Stimulated activated naive B cell treated with anti-CD40 and anti-IgM and Interleukin-4, amounts not matched to agents 10 μg/mL and 1 μg/mL and 100 μg/mL, for 72 hours (primary cell): ENCODE measurements around the gene DNMT1.

ENCODE experiments used
- ATAC-seq, 2 donors: fragments of 150-1000 bp; cut with Tn5 transposase; replicated peaks; 2 replicates each; pipeline ENCODE4 v1.10.0; 2021; ENCODE audit warnings: moderate library complexity in 1 of 2
- DNase-seq: peaks from one replicate; pipeline ENCODE4 v3.0.0; 2021
- H3K27ac Mint-ChIP-seq: one replicate; pipeline ENCODE4 v1.8.0; 2022; ENCODE audit warnings: mild to moderate bottlenecking, mixed read lengths
- H3K27me3 Mint-ChIP-seq, 2 donors: one replicate each; pipeline ENCODE4 v1.8.0; 2022; ENCODE audit warnings: mixed read lengths in 2 of 2
- H3K36me3 Mint-ChIP-seq, 2 donors: one replicate each; pipeline ENCODE4 v1.8.0; 2022; ENCODE audit warnings: mixed read lengths in 2 of 2, mild to moderate bottlenecking in 1 of 2
- H3K4me1 Mint-ChIP-seq, 2 donors: one replicate each; pipeline ENCODE4 v1.8.0; 2022; ENCODE audit warnings: mixed read lengths in 2 of 2, mild to moderate bottlenecking in 1 of 2
- H3K4me3 Mint-ChIP-seq, 2 donors: one replicate each; pipeline ENCODE4 v1.8.0; 2022; ENCODE audit warnings: mild to moderate bottlenecking in 2 of 2, mixed read lengths in 2 of 2, moderate library complexity in 1 of 2
- H3K9me3 Mint-ChIP-seq, 2 donors: one replicate each; pipeline ENCODE4 v1.8.0; 2022; ENCODE audit warnings: mixed read lengths in 2 of 2, mild to moderate bottlenecking in 1 of 2

Gene DNMT1

GRCh38 chr19:10114651-10115391 lies 79.9 kb downstream of the DNMT1 start:
- peak overlapping the region; percentile 96 for H3K27ac Mint-ChIP-seq

GRCh38 chr19:10113964-10114650 lies 80.6 kb downstream of the DNMT1 start:
- Mint-ChIP-seq H3K27me3 (peaks cover 0 to 4% of the 10 kb centered on the region in 2 donors), H3K4me1 (peaks cover 63 to 94% of the 10 kb centered on the region in 2 donors), H3K36me3 (peaks cover 82 to 88% of the 10 kb centered on the region in 2 donors), H3K9me3 (peaks cover 0 to 4% of the 10 kb centered on the region in 2 donors), H3K4me3 (peak overlapping the region; percentile 82 to 96), H3K27ac (peak overlapping the region; percentile 96)
- DNase-seq (no peak), ATAC-seq (peak in 1 of 2 donors; percentile 1)

More at GRCh38 chr19:10114651-10115391, 79.9 kb downstream of the DNMT1 start:
- H3K4me3 Mint-ChIP-seq: peak overlapping the region; percentile 31 to 82
- H3K27me3 Mint-ChIP-seq: peaks cover 0 to 4% of the 10 kb centered on the region in 2 donors
- peaks cover 58 to 90% of the 10 kb centered on the region in 2 donors for H3K4me1 Mint-ChIP-seq
- no peak for DNase-seq
- peaks cover 0 to 4% of the 10 kb centered on the region in 2 donors for H3K9me3 Mint-ChIP-seq
- peak in 1 of 2 donors; percentile 1 for ATAC-seq
- H3K36me3 Mint-ChIP-seq: peaks cover 81 to 87% of the 10 kb centered on the region in 2 donors

GRCh38 chr19:10113592-10113963 lies 81.2 kb downstream of the DNMT1 start:
- H3K36me3 Mint-ChIP-seq: peaks cover 80 to 84% of the 10 kb centered on the region in 2 donors
- DNase-seq: no peak
- peaks cover 58 to 91% of the 10 kb centered on the region in 2 donors for H3K4me1 Mint-ChIP-seq
- H3K27me3 Mint-ChIP-seq: peaks cover 0 to 4% of the 10 kb centered on the region in 2 donors
- peak overlapping the region; percentile 74 to 96 for H3K4me3 Mint-ChIP-seq
- peak overlapping the region; percentile 96 for H3K27ac Mint-ChIP-seq
- peak; percentile 0 for ATAC-seq
- peaks cover 0 to 4% of the 10 kb centered on the region in 2 donors for H3K9me3 Mint-ChIP-seq

- Mint-ChIP-seq H3K4me3 (peak overlapping the region; percentile 89 to 96), H3K36me3 (peaks cover 84 to 87% of the 10 kb centered on the region in 2 donors), H3K27ac (peak overlapping the region; percentile 96), H3K9me3 (peaks cover 0 to 4% of the 10 kb centered on the region in 2 donors), H3K4me1 (peaks cover 61 to 90% of the 10 kb centered on the region in 2 donors), H3K27me3 (peaks cover 0 to 4% of the 10 kb centered on the region in 2 donors)
- DNase-seq: peak; percentile 58
- ATAC-seq: peak; percentile 22 to 41
These were observed 81.7 kb downstream of the DNMT1 start for GRCh38 chr19:10112895-10113591.

- Mint-ChIP-seq H3K27ac (peak overlapping the region; percentile 96), H3K9me3 (peaks cover 0 to 4% of the 10 kb centered on the region in 2 donors), H3K36me3 (peaks cover 89 to 90% of the 10 kb centered on the region in 2 donors), H3K4me1 (peaks cover 59 to 89% of the 10 kb centered on the region in 2 donors), H3K4me3 (peak overlapping the region; percentile 89 to 96), H3K27me3 (peaks cover 0 to 4% of the 10 kb centered on the region in 2 donors)
- DNase-seq (no peak), ATAC-seq (peak; percentile 5 to 7)
These were observed 82.6 kb downstream of the DNMT1 start for GRCh38 chr19:10112037-10112761.

GRCh38 chr19:10111405-10111811 lies 83.3 kb downstream of the DNMT1 start, which contains the start of gene P2RY11:
Gene P2RY11, plus strand, starts transcription at chr19:10111693. Its CDS starts 29 bp downstream, at chr19:10111722.
- peak within 1 kb of the TSS; percentile 89 to 96 for H3K4me3 Mint-ChIP-seq
- peaks cover 59 to 88% of the 10 kb centered on the region in 2 donors for H3K4me1 Mint-ChIP-seq
- H3K27ac Mint-ChIP-seq: peak within 1 kb of the TSS; percentile 96
- DNase-seq (peak; percentile 84), ATAC-seq (peak; percentile 70 to 71)
- H3K27me3 Mint-ChIP-seq: peaks cover 0 to 4% of the 10 kb centered on the region in 2 donors
- H3K9me3 Mint-ChIP-seq: peaks cover 0 to 4% of the 10 kb centered on the region in 2 donors
- peaks cover 89 to 90% of the 10 kb centered on the region in 2 donors for H3K36me3 Mint-ChIP-seq

GRCh38 chr19:10110972-10111317 lies 83.8 kb downstream of the DNMT1 start:
- peaks cover 0 to 4% of the 10 kb centered on the region in 2 donors for H3K9me3 Mint-ChIP-seq
- H3K4me1 Mint-ChIP-seq: peaks cover 54 to 85% of the 10 kb centered on the region in 2 donors
- H3K27me3 Mint-ChIP-seq: peaks cover 0 to 4% of the 10 kb centered on the region in 2 donors
- DNase-seq (no peak), ATAC-seq (no peak)
- H3K27ac Mint-ChIP-seq: peak overlapping the region; percentile 96
- peaks cover 85 to 89% of the 10 kb centered on the region in 2 donors for H3K36me3 Mint-ChIP-seq
- H3K4me3 Mint-ChIP-seq: peak overlapping the region; percentile 89 to 96

- Mint-ChIP-seq H3K36me3 (peaks cover 80 to 82% of the 10 kb centered on the region in 2 donors), H3K9me3 (peaks cover 0 to 4% of the 10 kb centered on the region in 2 donors), H3K27ac (peak overlapping the region; percentile 96), H3K4me1 (peaks cover 55 to 85% of the 10 kb centered on the region in 2 donors), H3K4me3 (peak overlapping the region; percentile 69 to 96), H3K27me3 (peaks cover 0 to 4% of the 10 kb centered on the region in 2 donors)
- DNase-seq (no peak), ATAC-seq (no peak)
These were observed 84.4 kb downstream of the DNMT1 start for GRCh38 chr19:10110076-10110971.

GRCh38 chr19:10109528-10109927 lies 85.2 kb downstream of the DNMT1 start:
- peaks cover 0 to 4% of the 10 kb centered on the region in 2 donors for H3K27me3 Mint-ChIP-seq
- peaks cover 74 to 76% of the 10 kb centered on the region in 2 donors for H3K36me3 Mint-ChIP-seq
- H3K9me3 Mint-ChIP-seq: peaks cover 0 to 4% of the 10 kb centered on the region in 2 donors
- peak overlapping the region; percentile 85 for H3K27ac Mint-ChIP-seq
- ATAC-seq (no peak), DNase-seq (no peak)
- H3K4me1 Mint-ChIP-seq: peaks cover 59 to 85% of the 10 kb centered on the region in 2 donors
- peak overlapping the region; percentile 69 to 96 for H3K4me3 Mint-ChIP-seq

GRCh38 chr19:10107817-10108367 lies 86.9 kb downstream of the DNMT1 start:
- Mint-ChIP-seq H3K27me3 (no peaks in the 10 kb centered on the region), H3K9me3 (peaks cover 0 to 2% of the 10 kb centered on the region in 2 donors)
- no peak for ATAC-seq

GRCh38 chr19:10107254-10107653 lies 87.5 kb downstream of the DNMT1 start:
- no peak for DNase-seq
- Mint-ChIP-seq H3K9me3 (peaks cover 0 to 2% of the 10 kb centered on the region in 2 donors), H3K36me3 (peaks cover 53 to 54% of the 10 kb centered on the region in 2 donors), H3K27ac (peak overlapping the region; percentile 99), H3K4me3 (peak overlapping the region; percentile 85 to 89), H3K27me3 (no peaks in the 10 kb centered on the region), H3K4me1 (peaks cover 52 to 79% of the 10 kb centered on the region in 2 donors)
- ATAC-seq: no peak

More at GRCh38 chr19:10107817-10108367, 86.9 kb downstream of the DNMT1 start:
- no peak for DNase-seq
- H3K36me3 Mint-ChIP-seq: peaks cover 60% of the 10 kb centered on the region in 2 donors
- H3K4me3 Mint-ChIP-seq: peak overlapping the region; percentile 85 to 89
- H3K27ac Mint-ChIP-seq: peak overlapping the region; percentile 99
- H3K4me1 Mint-ChIP-seq: peaks cover 53 to 79% of the 10 kb centered on the region in 2 donors
